Measurements from ENCODE around the gene CELA2A. TPM values are rescaled to one million over a fixed set of nuclear protein-coding genes. Genes with fewer than 3 reads are reported as not detected.
A peak's percentile ranks its signal among the peaks of the same experiment; 100 is the strongest.
"Not testable (repeated sequence)": the region's sequence is repeated elsewhere in the genome, so short reads cannot be mapped to it uniquely, and the experiment has no call there.

Gene CELA2A
- polyA plus RNA-seq, 3 donors from 2014 or later = not detected

GRCh38 chr1:15513919-15514318 lies 57.4 kb downstream of the CELA2A start:
- peaks cover 5 to 33% of the 10 kb centered on the region in 2 donors for H3K4me1 Mint-ChIP-seq
- H3K27ac Mint-ChIP-seq = no peak overlapping the region
- H3K4me3 Mint-ChIP-seq = no peak overlapping the region
- H3K9me3 Mint-ChIP-seq = no peaks in the 10 kb centered on the region
- peaks cover 0 to 34% (median 20%) of the 10 kb centered on the region in 3 donors for H3K36me3 Mint-ChIP-seq
- DNase-seq = no peak
- H3K27me3 Mint-ChIP-seq (ENCODE audit: low read depth in 3 of 3) = peaks cover 0 to 3% (median 1%) of the 10 kb centered on the region in 3 donors

GRCh38 chr1:15514557-15514956 lies 58.0 kb downstream of the CELA2A start:
- Mint-ChIP-seq H3K4me1 (peaks cover 7 to 33% of the 10 kb centered on the region in 2 donors), H3K36me3 (peaks cover 0 to 36% (median 20%) of the 10 kb centered on the region in 3 donors)
- H3K27me3 Mint-ChIP-seq (ENCODE audit: low read depth in 3 of 3); H3K9me3 Mint-ChIP-seq; H3K27ac Mint-ChIP-seq; DNase-seq; H3K4me3 Mint-ChIP-seq: not testable (repeated sequence)

GRCh38 chr1:15515022-15515663 lies 58.6 kb downstream of the CELA2A start:
- H3K9me3 Mint-ChIP-seq = no peaks in the 10 kb centered on the region
- H3K27ac Mint-ChIP-seq = peak overlapping the region in 1 of 6 donors; percentile 76
- H3K27me3 Mint-ChIP-seq (ENCODE audit: low read depth in 3 of 3) = peaks cover 0 to 1% (median 1%) of the 10 kb centered on the region in 3 donors
- H3K36me3 Mint-ChIP-seq = peaks cover 0 to 36% (median 20%) of the 10 kb centered on the region in 3 donors
- H3K4me1 Mint-ChIP-seq = peaks cover 7 to 33% of the 10 kb centered on the region in 2 donors
- no peak overlapping the region for H3K4me3 Mint-ChIP-seq
- DNase-seq = no peak

DNA sequence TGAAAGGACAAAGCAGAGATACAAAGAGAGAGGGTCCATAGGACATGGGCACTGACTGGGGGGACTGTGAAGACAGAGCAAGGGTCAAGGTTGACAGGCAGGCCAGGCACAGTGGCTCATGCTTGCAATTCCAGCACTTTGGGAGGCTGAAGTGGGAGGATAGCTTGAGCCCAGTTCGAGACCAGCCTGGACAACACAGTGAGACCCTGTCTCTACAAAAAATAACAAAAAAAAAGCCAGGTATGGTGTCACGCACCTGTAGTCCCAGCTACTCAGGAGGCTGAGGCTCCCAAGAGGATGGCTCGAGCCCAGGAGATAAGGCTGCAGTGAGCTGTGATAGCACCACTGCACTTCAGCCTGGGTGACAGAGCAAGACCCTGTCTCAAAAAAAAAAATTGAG lies 63.1 kb downstream of the CELA2A start:
- no peak overlapping the region for H3K27ac Mint-ChIP-seq
- H3K4me1 Mint-ChIP-seq = peaks cover 18 to 30% of the 10 kb centered on the region in 2 donors
- H3K27me3 Mint-ChIP-seq (ENCODE audit: low read depth in 3 of 3) = peaks cover 2 to 13% (median 6%) of the 10 kb centered on the region in 3 donors
- no peaks in the 10 kb centered on the region for H3K9me3 Mint-ChIP-seq
- H3K4me3 Mint-ChIP-seq = no peak overlapping the region
- no peak for DNase-seq
- peaks cover 0 to 20% (median 17%) of the 10 kb centered on the region in 3 donors for H3K36me3 Mint-ChIP-seq

GRCh38 chr1:15521206-15521906 lies 64.8 kb downstream of the CELA2A start:
- Mint-ChIP-seq H3K27me3 (ENCODE audit: low read depth in 3 of 3) (peaks cover 8 to 23% (median 15%) of the 10 kb centered on the region in 3 donors), H3K36me3 (peaks cover 0 to 17% (median 14%) of the 10 kb centered on the region in 3 donors), H3K27ac (peak overlapping the region in 1 of 6 donors; percentile 6), H3K4me1 (peaks cover 29 to 37% of the 10 kb centered on the region in 2 donors)
- not testable (repeated sequence) for H3K4me3 Mint-ChIP-seq, H3K9me3 Mint-ChIP-seq, DNase-seq

Other genes with a start within 250 kb of the CELA2A start
- gene FHAD1, start 209.5 kb upstream of the CELA2A start, polyA plus RNA-seq = under 1 TPM in 1 of 3 donors, not detected in 2; 0.28 TPM
- 1,000 to 10,000 TPM in 1 of 3 donors, 100 to 1,000 TPM in 2; 686 to 1,063 (median 771) TPM for gene EFHD2, start 46.8 kb upstream of the CELA2A start, polyA plus RNA-seq
- gene CTRC, start 18.3 kb upstream of the CELA2A start, polyA plus RNA-seq = not detected
- not detected for gene CELA2B, start 19.4 kb downstream of the CELA2A start, polyA plus RNA-seq
- gene CASP9, start 67.5 kb downstream of the CELA2A start, polyA plus RNA-seq = 10 to 100 TPM; 17.0 to 19.4 (median 19.4) TPM
- 1 to 10 TPM; 3.7 to 8.9 (median 4.0) TPM for gene DNAJC16, start 70.1 kb downstream of the CELA2A start, polyA plus RNA-seq
- gene AGMAT, start 128.3 kb downstream of the CELA2A start, polyA plus RNA-seq = under 1 TPM in 2 of 3 donors, not detected in 1; 0.39 to 0.64 TPM
- 1 to 10 TPM; 1.9 to 5.2 (median 3.3) TPM for gene DDI2, start 160.7 kb downstream of the CELA2A start, polyA plus RNA-seq
- 1 to 10 TPM; 1.7 to 4.7 (median 3.2) TPM for gene PLEKHM2, start 227.6 kb downstream of the CELA2A start, polyA plus RNA-seq

Measured in immature natural killer cell (primary cell).